HG02642 (cell line): ENCODE data around the gene ACRBP.
"Not testable (repeated sequence)": the region's sequence is repeated elsewhere in the genome, so short reads cannot be mapped to it uniquely, and the experiment has no call there.

ENCODE experiments used
- ATAC-seq: cut with Tn5 transposase; IDR thresholded peaks from one replicate; pipeline ENCODE4 v1.9.1; 2021; ENCODE audit warnings: mild to moderate bottlenecking; ENCODE audit not compliant: unreplicated experiment, poor library complexity

Gene ACRBP

GRCh38 chr12:6618483-6619225 is 28.6 kb downstream of the ACRBP start:
- no peak for ATAC-seq

- no peak for ATAC-seq
Observed at GRCh38 chr12:6615802-6616201, 31.4 kb downstream of the ACRBP start.

DNA sequence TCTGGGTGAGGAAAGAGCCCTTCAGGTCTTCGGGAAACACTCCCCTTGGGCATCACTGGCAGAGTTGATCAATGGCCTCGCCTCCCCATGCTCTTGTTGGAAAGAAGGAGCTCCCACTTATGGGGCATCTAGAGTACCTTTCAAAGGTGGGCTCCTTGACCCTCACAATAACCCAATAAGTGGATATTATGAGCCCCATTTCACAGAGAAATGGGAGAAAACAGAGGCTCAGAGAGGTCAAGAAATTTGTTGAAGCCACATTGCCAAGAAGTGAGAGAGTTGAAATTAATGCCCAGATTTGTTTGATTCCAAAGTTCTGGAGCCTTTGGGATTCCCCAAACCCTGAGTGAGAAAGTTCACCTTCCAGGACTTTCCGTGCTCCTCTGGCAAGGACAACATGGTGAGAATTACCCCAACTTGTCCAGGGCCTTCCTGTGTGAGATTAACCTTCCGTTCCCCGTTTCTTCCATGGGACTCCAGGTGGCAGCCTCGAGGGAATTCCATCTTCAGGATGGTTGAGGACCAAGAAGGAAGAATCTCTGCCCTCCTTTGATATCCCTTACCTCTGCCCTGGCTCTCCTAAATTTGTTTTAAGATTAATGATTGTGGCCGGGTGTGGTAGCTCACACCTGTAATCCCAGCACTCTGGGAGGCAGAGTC is 32.6 kb downstream of the ACRBP start:
- no peak for ATAC-seq

DNA sequence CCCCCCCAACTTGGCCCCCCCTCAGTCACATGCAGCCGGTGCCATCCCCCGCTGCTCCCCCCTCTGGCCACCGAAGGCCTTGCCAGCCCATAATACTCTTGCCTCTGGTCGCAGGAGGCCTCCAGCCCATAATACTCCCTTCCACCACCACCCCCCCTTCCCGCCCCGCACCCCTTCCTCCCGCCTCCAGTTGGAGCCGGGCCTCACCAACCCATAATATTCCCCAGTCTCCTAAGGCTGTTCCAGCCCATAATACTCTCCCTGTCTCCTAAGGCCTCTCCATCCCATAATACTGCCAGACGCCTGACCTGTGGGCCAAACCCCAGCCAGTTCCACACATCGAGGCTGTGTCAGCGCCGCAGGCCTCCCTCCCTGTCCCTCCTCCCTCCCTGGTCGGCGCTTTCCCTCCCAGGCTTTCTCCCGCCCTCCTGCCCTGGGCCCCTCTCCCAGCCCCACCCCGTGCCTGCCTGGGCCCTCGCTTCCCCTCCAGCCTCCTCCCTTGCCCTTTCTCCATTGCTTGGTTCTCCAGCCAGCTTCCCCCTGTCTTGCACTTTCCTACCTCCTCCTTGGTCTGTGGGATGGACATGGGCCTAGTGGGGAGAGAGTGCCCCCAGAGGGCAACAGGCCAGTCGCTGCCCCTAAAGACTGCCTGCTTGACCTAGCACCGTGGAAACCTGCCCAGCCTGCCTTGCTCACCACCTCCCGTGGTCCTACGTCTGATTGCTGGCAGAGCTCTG is 33.3 kb downstream of the ACRBP start:
- ATAC-seq: no peak

DNA sequence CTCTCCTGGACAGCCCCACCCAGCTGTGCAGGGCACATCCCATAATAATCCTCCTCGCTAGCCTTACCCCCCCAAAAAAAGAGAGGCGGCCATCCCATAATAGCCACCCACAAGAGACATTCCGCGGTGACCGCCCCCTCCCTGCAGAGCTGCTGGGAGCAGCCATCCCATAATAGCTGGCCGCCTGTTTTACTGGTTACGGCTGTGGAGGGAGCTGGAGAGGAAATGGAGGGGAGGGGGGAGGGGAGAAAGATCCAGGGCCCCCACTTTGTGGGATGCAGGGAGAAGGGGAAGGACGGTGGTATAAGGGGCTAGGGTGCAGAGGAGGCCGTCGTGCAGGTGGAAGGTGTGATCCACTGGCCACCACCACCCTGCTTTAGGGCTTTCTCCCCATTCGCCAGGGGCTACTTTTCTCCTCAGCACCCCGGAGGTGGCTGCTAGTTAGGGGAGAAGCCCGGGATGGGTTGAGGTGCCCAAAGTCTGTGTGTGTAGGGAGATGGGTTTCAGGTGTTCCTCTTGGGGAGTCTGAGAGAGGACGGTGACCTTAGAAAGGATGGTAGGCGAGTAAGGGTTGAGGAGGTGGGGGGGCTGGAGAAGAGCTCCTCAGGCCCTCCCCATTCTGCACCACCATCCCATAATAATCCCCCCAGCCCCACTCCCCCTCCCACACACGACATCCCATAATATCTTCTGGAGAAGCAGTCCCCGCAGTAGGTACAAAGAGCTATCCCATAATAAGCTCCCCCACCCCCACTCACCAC is 34.0 kb downstream of the ACRBP start:
- no peak for ATAC-seq

DNA sequence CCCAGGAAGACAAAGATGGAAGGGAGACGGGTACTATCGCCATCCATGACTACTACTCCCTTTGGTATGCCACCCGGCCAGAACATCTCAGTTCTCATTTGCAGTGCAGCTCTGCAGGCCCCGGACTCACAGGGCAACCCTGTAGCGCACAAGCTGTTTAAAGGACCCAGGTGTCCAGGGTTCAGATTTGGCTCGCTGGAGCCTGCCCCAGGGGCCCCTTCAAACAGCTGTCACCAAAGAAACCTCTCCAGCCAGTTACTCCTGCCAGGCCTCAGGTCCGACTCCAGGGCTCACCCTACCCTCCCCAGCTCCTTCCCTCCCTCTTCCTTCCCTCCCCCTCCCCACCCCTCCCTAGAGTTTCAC is 34.6 kb downstream of the ACRBP start:
- no peak for ATAC-seq

DNA sequence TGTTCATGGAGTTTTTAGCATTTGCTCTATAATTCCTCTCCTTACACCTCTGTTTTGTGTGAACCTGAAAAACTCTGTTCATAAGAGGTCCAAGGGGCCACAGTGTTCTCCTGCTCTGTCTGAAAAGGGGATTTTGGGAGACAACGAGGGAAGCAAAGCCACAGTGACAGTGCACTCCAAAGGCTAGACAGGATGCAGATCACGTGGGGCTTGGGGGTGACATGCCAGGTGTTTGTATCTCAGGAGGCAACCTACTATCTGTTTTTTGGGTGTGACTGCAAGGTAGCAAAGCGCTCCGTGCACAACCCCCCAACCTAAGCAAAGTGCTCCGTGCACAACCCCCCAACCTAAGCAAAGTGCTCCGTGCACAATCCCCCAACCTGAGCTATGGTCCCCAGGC is 35.0 kb downstream of the ACRBP start:
- ATAC-seq: no peak

DNA sequence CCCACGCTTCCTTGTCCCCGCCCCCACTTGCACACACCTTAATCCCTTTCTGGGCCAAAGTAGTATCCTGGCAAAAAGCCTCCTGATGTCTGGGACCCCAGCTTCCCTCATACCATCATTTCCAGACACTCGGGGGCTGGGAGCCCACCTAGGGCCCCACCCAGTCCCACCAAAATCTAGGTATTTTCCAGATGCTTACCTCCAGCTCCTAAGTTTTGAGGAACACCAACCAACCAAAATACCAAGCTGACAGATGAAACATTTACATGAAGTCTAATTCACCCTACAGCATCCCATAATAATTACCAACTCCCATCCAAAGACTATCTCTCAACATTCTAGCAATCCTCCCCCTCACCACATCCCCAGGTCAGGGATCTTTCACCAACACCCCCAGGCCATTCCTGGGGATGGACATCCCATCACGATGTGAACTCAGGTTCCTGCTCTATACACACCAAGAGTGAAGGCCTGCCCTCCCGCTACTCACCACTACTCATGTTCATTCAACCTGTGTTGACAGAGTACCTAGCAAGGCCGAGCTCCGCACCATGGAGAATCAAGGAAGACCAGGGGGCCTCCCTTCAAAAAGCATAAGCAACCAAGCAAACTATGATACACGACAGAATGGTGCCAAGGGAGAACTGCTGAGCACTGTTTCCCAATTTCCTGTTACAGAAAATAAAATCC is 38.5 kb downstream of the ACRBP start:
- ATAC-seq: no peak

DNA sequence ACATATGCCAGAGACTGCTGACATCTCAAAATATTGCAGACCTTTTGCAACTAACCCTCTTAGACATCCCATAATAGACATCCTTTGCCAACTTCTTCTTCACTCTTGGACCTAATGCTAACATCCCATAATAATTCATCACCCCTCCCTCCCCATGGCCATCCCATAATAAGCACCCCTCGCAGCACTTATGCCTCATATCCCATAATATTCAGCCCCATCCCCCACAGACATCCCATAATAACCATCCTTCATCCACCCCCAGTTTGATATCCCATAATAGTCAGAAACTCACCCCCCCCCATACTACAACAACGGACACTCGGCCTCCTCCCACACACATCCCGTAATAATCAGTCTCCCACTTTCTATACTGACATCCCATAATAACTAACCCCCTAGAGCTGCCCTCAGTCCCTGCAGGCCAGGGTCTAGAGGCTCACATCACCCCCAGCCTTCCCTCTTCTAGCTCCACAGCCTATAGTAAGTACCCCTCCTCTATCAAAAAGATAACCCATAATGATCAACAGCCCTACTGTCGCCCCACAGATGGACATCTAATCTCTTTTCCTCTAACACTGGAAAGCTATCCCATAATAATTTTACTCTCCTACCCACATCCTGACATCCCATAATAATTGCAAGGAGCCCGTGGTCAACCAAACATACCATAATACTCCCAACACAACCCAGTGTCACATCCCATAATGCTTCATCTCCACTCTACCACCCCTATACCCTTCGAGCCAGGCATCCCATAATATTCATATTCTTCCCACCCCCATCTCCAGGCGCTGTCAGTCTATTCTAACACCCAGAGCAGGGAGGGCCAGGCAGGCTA is 39.3 kb downstream of the ACRBP start:
- ATAC-seq: no peak

DNA sequence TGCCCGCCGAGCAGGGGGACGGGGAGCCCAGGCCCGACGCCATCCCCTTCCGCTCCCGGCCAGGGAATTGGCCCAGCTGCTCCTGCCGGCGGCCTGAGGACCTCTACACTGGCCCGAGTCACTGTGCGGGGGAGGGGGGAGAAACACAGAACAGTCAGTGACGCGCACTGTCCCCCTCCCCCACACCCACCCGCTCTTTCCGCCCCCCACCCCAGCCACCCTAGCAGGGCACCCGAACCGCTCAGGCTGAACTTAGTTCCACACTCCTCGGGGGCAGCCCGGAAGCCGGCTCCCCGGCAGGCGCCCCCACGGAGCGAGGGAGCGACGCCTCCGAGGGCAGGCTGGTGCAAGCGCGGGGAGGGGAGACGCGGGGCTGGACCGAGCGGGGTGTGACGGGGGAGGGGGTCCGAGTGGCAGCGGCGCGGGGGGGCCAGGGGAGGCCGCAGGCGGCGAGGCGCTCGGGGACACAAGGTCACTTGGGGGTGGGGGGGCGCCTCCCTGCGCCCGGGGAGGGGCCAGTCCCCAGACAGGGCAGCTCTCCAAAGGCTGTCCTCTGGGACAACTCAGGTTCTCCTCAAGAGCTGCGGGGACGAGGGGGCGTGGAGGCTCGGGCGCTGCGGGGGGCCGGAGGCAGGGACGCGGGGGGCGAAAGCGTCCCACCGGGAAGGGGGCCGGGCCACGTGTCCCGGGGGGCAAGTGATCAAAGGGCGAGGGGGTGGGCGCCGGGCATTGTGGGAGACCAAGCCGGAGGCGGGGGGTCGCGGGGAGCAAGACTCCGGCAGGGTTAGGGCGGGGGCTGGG is 40.7 kb downstream of the ACRBP start:
- ATAC-seq: no peak

- ATAC-seq: no peak
Observed at GRCh38 chr12:6605421-6606330, 41.6 kb downstream of the ACRBP start.

- no peak for ATAC-seq
Observed at GRCh38 chr12:6604259-6605029, 42.8 kb downstream of the ACRBP start.

DNA sequence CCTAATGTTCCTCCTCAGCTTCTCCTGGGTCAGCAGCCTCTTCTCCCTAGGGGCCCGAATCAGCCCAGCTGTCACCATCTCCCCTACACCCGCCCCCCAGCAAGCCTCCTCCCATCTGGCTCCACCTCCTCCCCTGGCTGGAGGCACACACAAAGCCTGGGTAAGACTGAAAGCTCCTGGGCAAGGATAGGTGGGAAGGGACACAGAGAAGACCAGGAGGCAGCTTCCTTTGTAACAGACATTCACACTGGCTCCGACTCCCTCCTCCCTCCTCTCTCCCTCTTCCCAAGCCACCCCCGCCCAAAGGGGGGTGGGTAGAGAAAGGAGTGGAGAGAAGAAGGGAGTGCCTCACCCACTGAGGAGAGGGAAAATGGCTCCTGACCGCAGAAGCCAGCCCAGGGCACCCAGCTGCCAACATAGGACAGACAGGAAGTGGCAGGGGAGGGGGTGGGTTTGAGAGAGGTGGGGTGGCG is 44.1 kb downstream of the ACRBP start:
- ATAC-seq: no peak

GRCh38 chr12:6602526-6602925 is 44.7 kb downstream of the ACRBP start:
- ATAC-seq: no peak

DNA sequence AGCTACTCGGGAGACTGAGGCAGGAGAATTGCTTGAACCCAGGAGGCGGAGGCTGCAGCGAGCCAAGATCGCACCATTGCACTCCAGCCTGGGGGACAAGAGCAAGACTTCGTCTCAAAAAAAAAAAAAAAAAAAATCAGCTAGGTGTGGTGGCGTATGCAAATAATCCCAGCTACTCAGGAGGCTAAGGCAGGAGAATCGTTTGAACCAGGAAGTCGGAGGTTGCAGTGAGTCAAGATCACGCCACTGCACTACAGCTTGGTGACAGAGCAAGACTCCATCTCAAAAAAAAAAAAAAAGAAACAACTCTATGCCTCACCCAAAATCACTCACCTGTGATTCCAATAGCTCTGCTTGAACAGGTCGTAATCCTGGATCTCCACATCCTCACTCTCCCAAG is 51.6 kb downstream of the ACRBP start:
- ATAC-seq: not testable (repeated sequence)

DNA sequence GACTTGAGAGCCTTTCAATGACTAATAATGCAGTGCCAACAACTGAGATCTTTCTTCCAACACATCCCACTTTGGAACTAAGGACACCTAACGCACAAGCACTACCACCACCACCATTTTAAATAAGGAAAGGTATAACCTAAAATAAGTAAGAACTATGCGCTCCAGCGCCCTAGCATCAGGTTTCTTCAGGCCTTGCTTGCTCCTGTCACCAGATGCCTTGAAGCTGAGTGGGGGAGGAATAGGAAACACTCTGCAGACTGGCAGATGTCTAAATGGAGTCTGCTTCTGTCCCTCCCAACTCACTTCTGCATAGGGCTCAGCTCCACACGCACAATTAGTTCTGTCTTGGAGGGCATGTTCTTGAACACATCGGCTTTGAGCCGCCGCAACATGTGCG is 55.1 kb downstream of the ACRBP start:
- ATAC-seq: no peak
